ENCODE measurements around the gene GABRB1. TPM values are rescaled to one million over a fixed set of nuclear protein-coding genes. Genes with fewer than 3 reads are reported as not detected.

GABRB1 gene
- total RNA-seq, 4 donors from 2014 or later: not detected

GRCh38 chr4:47143261-47143660, 111.9 kb downstream of the GABRB1 start:
- DNase-seq (ENCODE audit: low spot score in 2 of 2): no peak
- intact Hi-C loops (cut with DNase I; ENCODE audit: low total_unique reads): no loop called here
- TF ChIP-seq CTCF (IDR thresholded peaks at IDR 0.05): no peak
- no peak for TF ChIP-seq POLR2A (IDR thresholded peaks at IDR 0.05)
- no peak overlapping the region for H3K4me3 ChIP-seq (ENCODE audit: low read depth, poor library complexity, severe bottlenecking)
- WGBS, 2 donors: 79 to 81% methylated on average over 3 of the region's 3 CpGs

- intact Hi-C loops (cut with DNase I; ENCODE audit: low total_unique reads): no loop called here
- WGBS, 2 donors: 16 to 18% methylated on average over 4 of the region's 4 CpGs
- TF ChIP-seq CTCF (IDR thresholded peaks at IDR 0.05): no peak
- TF ChIP-seq POLR2A (IDR thresholded peaks at IDR 0.05): no peak
- no peak for DNase-seq (ENCODE audit: low spot score in 2 of 2)
- no peak overlapping the region for H3K4me3 ChIP-seq (ENCODE audit: low read depth, poor library complexity, severe bottlenecking)
Measured at GRCh38 chr4:47145630-47146029, 114.3 kb downstream of the GABRB1 start.

GRCh38 chr4:47154816-47155370, 123.5 kb downstream of the GABRB1 start:
- TF ChIP-seq CTCF (IDR thresholded peaks at IDR 0.05) (no peak), POLR2A (IDR thresholded peaks at IDR 0.05) (no peak)
- intact Hi-C loops (cut with DNase I; ENCODE audit: low total_unique reads): no loop called here
- H3K4me3 ChIP-seq (ENCODE audit: low read depth, poor library complexity, severe bottlenecking): no peak overlapping the region
- WGBS, 2 donors: 73 to 76% methylated on average over 6 of the region's 6 CpGs
- no peak for DNase-seq (ENCODE audit: low spot score in 2 of 2)

GRCh38 chr4:47155919-47156318, 124.6 kb downstream of the GABRB1 start:
- intact Hi-C loops (cut with DNase I; ENCODE audit: low total_unique reads): no loop called here
- 48 to 56% methylated on average over 3 of the region's 3 CpGs for WGBS, 2 donors
- TF ChIP-seq POLR2A (IDR thresholded peaks at IDR 0.05): no peak
- no peak for TF ChIP-seq CTCF (IDR thresholded peaks at IDR 0.05)
- H3K4me3 ChIP-seq (ENCODE audit: low read depth, poor library complexity, severe bottlenecking): no peak overlapping the region
- no peak for DNase-seq (ENCODE audit: low spot score in 2 of 2)

- intact Hi-C loops (cut with DNase I; ENCODE audit: low total_unique reads): no loop called here
- TF ChIP-seq POLR2A (IDR thresholded peaks at IDR 0.05): no peak
- TF ChIP-seq CTCF (IDR thresholded peaks at IDR 0.05): no peak
- 74 to 81% methylated on average over 3 of the region's 3 CpGs for WGBS, 2 donors
- H3K4me3 ChIP-seq (ENCODE audit: low read depth, poor library complexity, severe bottlenecking): no peak overlapping the region
- DNase-seq (ENCODE audit: low spot score in 2 of 2): no peak
Measured at GRCh38 chr4:47160095-47160494, 128.7 kb downstream of the GABRB1 start.
